Measurements from ENCODE around the gene TEX2.

- TF ChIP-seq GATA3 (IDR thresholded peaks at IDR 0.05; ENCODE audit: low read depth, low read length) = no peak
- no peak for TF ChIP-seq GATA2 (IDR thresholded peaks at IDR 0.05; ENCODE audit: low read depth, low read length)
Measured at GRCh38 chr17:64245218-64246145, 17.6 kb downstream of the TEX2 start.

Measured in SH-SY5Y (cell line).